Stomach (tissue), 4 donors: ENCODE data around the gene KIZ.

ENCODE experiments used
- EP300 ChIP-seq: sonication (generic); formaldehyde crosslinking; IDR thresholded peaks from one replicate; pipeline ENCODE4 v1.6.1; 2017; ENCODE audit warnings: antibody characterized with exemption
- POLR2A ChIP-seq, 4 donors: fragments of 450-650 bp; IDR thresholded peaks; one replicate each; pipeline ENCODE4 v1.6.1; 2016; ENCODE audit warnings: antibody characterized with exemption in 4 of 4, control low read depth in 2 of 4, mild to moderate bottlenecking in 1 of 4, moderate library complexity in 1 of 4

DNA sequence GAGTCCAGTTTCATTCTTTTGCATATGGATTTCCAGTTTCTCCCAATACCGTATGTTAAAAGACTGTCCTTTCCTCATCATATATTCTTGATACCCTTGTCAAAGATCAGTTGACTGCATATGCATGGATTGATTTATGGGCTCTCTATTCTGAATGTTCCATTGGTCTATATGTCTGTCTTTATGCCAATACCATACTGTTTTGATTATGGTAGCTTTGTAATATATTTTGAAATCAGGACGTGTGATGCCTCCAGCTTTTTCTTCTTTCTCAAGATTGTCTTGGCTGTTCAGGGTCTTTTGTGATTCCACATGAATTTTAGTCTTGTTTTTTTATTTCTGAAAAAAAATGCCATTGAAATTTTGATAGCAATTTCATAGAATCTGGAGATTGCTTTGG is 51.9 kb downstream of the KIZ start:
- no peak for TF ChIP-seq EP300
- no peak for TF ChIP-seq POLR2A (IDR thresholded peaks at IDR 0.05)
